ENCODE results near the gene ATP9B.

Gene ATP9B

GRCh38 chr18:79221136-79221535 lies 151.9 kb downstream of the ATP9B start:
- TF ChIP-seq CTCF (IDR thresholded peaks at IDR 0.05; ENCODE audit: low read depth, low read length, missing control alignments): no peak
- H3K4me3 ChIP-seq (replicated peaks; ENCODE audit: low read depth, low read length): no peak overlapping the region
- DNase-seq (ENCODE audit: extremely low read depth, low read depth): no peak

- DNase-seq (ENCODE audit: extremely low read depth, low read depth): no peak
- no peak overlapping the region for H3K4me3 ChIP-seq (replicated peaks; ENCODE audit: low read depth, low read length)
- TF ChIP-seq CTCF (IDR thresholded peaks at IDR 0.05; ENCODE audit: low read depth, low read length, missing control alignments): no peak
Observed at GRCh38 chr18:79222790-79223189, 153.6 kb downstream of the ATP9B start.

GRCh38 chr18:79223431-79223830 lies 154.2 kb downstream of the ATP9B start:
- TF ChIP-seq CTCF (IDR thresholded peaks at IDR 0.05; ENCODE audit: low read depth, low read length, missing control alignments): no peak
- DNase-seq (ENCODE audit: extremely low read depth, low read depth): no peak
- H3K4me3 ChIP-seq (replicated peaks; ENCODE audit: low read depth, low read length): no peak overlapping the region

GRCh38 chr18:79224381-79224780 lies 155.2 kb downstream of the ATP9B start:
- TF ChIP-seq CTCF (IDR thresholded peaks at IDR 0.05; ENCODE audit: low read depth, low read length, missing control alignments): no peak
- H3K4me3 ChIP-seq (replicated peaks; ENCODE audit: low read depth, low read length): no peak overlapping the region
- DNase-seq (ENCODE audit: extremely low read depth, low read depth): no peak

GRCh38 chr18:79227621-79228020 lies 158.4 kb downstream of the ATP9B start:
- H3K4me3 ChIP-seq (replicated peaks; ENCODE audit: low read depth, low read length): no peak overlapping the region
- TF ChIP-seq CTCF (IDR thresholded peaks at IDR 0.05; ENCODE audit: low read depth, low read length, missing control alignments): no peak
- DNase-seq (ENCODE audit: extremely low read depth, low read depth): no peak

- no peak overlapping the region for H3K4me3 ChIP-seq (replicated peaks; ENCODE audit: low read depth, low read length)
- no peak for TF ChIP-seq CTCF (IDR thresholded peaks at IDR 0.05; ENCODE audit: low read depth, low read length, missing control alignments)
- no peak for DNase-seq (ENCODE audit: extremely low read depth, low read depth)
Observed at GRCh38 chr18:79229431-79229830, 160.2 kb downstream of the ATP9B start.

- no peak for DNase-seq (ENCODE audit: extremely low read depth, low read depth)
- TF ChIP-seq CTCF (IDR thresholded peaks at IDR 0.05; ENCODE audit: low read depth, low read length, missing control alignments): no peak
- no peak overlapping the region for H3K4me3 ChIP-seq (replicated peaks; ENCODE audit: low read depth, low read length)
Observed at GRCh38 chr18:79234438-79234837, 165.2 kb downstream of the ATP9B start.

Data from HFF-Myc (cell line).